Measurements from ENCODE around the gene SEMA3B.

SEMA3B gene

DNA sequence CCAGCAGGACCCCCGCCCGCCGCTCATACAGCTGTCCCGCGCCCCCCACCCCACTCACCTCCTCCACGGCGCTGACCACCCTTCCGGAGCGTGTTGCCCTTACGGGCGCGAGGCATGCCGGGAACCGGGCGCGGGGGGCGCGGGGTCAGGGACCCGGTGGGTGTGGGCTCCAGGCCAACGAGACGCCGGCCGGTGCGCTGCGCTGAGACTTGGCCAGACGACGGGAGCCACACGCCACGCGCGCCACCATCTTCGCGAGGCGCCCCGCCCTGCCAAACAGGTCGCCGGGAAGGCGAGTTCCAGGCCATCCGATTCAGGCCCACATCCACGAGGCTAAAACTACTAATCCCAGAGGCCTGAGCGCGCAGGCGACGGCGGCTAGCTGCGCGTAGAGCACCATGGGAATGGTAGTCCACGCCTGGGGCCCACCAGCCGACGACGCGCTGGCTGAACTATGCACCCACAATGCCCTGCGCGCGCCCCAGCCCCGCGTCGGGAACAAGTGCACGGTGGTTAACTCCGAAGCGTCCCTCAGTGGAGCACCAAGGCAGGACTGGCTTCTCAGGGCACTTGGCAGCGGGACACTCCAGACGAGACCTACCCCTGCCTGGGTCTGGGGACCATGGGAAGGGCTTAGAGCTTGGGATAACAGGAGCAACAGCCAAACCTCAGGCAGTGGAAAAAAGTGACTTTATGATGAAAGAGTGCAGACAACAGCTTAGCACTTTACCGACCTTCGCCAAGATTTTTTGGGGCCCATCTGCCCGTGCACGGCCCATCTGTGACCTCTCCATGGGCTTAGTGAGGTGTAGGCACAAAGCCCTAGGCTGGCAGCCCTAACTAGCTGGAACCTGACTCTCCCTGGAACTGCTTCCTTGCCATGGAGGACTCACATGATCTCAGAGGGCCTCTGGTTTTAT is 23.5 kb downstream of the SEMA3B start, which contains the start of gene IFRD2:
Gene IFRD2 (minus strand): TSS at position 271 of the 920 bp plus-strand sequence. CDS start 155 bp downstream, at position 116.
- DNase-seq (ENCODE audit: low read depth), result peak; percentile 98
- H3K4me3 ChIP-seq (replicated peaks; ENCODE audit: low read depth, low read length), result peak within 1 kb of the TSS; percentile 70
- TF ChIP-seq, protein P1, sequence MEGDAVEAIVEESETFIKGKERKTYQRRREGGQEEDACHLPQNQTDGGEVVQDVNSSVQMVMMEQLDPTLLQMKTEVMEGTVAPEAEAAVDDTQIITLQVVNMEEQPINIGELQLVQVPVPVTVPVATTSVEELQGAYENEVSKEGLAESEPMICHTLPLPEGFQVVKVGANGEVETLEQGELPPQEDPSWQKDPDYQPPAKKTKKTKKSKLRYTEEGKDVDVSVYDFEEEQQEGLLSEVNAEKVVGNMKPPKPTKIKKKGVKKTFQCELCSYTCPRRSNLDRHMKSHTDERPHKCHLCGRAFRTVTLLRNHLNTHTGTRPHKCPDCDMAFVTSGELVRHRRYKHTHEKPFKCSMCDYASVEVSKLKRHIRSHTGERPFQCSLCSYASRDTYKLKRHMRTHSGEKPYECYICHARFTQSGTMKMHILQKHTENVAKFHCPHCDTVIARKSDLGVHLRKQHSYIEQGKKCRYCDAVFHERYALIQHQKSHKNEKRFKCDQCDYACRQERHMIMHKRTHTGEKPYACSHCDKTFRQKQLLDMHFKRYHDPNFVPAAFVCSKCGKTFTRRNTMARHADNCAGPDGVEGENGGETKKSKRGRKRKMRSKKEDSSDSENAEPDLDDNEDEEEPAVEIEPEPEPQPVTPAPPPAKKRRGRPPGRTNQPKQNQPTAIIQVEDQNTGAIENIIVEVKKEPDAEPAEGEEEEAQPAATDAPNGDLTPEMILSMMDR (IDR thresholded peaks at IDR 0.05; ENCODE audit: low read length, missing control alignments), result no peak

DNA sequence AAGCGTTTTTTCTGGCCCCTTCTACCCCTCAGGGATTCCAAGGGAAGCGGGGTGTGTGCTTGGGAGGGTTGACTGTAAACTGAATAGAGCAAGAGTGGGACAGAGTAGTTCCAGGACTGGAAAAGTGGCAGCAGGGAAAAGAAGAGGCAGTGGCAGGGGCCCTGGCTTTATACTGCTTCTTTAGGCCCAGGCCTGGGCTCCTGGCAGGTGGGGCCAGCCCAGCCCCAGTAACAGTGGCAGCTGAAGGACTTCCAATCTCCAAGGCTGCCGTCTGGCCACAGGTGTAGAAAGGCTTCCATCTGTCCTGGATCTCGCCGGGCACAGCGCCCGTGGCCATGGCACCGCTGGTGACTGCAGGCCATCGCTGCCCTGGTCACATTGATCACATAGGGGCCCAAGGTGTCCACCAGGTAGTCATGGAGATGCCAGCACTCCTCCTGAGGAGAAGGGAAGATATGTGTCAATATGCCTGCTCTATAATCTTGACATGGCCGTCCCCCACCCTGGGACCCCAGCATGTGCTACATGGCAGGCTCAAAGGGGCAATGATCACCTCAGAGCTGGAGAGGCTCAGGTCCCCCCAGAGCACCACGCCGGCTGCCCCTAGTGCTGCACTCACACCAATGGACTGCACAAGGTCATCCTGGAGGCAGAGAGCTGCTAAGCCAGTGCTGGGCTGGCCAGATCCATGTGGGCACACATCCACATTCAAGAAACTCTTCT is 24.3 kb downstream of the SEMA3B start:
- H3K4me3 ChIP-seq (replicated peaks; ENCODE audit: low read depth, low read length), result no peak overlapping the region
- TF ChIP-seq, protein P1 (IDR thresholded peaks at IDR 0.05; ENCODE audit: low read length, missing control alignments), result no peak
- no peak for DNase-seq (ENCODE audit: low read depth)

DNA sequence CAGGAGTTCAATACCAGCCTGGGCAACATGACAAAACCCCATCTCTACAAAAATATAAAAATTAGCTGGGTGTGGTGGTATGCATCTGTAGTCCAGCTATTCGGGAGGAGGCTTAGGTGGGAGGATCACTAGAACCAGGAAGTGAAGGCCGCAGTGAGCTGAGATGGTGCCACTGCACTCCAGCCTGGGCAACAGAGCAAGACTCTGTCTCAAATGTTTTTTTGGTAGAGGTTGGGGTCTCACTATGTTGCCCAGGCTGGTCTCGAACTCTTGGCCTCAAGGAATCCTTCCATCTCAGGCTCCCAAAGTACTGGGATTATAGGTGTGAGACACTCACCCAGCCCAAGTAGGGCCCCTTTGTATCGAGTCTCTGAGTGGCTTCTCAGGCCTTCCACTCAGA is 25.1 kb downstream of the SEMA3B start:
- H3K4me3 ChIP-seq (replicated peaks; ENCODE audit: low read depth, low read length), result no peak overlapping the region
- TF ChIP-seq, protein P1 (IDR thresholded peaks at IDR 0.05; ENCODE audit: low read length, missing control alignments), result no peak
- no peak for DNase-seq (ENCODE audit: low read depth)

DNA sequence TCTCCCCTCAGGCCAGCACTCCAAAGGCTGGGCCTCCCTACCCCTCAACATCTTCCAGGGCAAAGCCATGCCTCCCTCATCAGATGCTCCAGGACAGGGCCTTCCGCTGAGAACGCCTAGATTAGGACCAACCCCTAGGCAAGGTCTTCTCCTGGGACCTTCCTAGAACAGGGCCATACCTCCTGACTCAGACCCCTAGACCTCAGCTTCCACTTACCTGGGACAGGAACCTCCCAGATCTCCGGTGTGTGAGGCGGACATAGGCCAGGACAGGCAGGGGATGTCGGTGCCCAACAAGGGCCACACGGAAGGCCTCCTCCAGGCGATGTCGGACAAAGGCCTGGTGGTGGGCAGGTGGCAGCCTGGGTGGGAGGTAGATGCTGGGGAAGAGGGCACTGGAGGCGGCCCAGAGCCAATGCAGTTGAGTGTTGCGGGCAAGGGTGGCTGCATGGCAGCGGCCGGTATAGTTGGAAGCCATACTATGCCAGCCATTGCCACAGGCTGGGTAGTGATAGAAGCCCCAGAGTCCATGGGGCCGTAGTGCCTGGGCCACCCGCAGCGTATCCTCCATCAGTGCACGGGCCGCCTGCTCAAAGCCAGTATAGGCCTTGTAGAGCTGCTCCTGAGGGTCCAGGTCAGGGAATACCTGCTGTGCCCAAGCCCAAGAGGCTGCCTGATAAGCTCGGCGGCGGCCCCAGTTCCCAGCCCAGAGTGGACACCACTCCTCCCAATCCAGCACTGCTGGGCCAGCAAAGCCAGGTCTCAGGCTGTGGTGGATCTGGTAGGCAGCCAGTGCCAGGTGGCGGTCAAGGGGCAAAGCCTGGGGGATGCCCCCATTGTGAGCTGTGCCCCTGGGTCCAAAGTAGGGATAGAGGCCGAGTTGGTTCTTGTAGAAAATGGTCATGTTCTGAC is 25.8 kb downstream of the SEMA3B start:
- DNase-seq (ENCODE audit: low read depth), result no peak
- H3K4me3 ChIP-seq (replicated peaks; ENCODE audit: low read depth, low read length), result no peak overlapping the region
- TF ChIP-seq, protein P1 (IDR thresholded peaks at IDR 0.05; ENCODE audit: low read length, missing control alignments), result no peak

DNA sequence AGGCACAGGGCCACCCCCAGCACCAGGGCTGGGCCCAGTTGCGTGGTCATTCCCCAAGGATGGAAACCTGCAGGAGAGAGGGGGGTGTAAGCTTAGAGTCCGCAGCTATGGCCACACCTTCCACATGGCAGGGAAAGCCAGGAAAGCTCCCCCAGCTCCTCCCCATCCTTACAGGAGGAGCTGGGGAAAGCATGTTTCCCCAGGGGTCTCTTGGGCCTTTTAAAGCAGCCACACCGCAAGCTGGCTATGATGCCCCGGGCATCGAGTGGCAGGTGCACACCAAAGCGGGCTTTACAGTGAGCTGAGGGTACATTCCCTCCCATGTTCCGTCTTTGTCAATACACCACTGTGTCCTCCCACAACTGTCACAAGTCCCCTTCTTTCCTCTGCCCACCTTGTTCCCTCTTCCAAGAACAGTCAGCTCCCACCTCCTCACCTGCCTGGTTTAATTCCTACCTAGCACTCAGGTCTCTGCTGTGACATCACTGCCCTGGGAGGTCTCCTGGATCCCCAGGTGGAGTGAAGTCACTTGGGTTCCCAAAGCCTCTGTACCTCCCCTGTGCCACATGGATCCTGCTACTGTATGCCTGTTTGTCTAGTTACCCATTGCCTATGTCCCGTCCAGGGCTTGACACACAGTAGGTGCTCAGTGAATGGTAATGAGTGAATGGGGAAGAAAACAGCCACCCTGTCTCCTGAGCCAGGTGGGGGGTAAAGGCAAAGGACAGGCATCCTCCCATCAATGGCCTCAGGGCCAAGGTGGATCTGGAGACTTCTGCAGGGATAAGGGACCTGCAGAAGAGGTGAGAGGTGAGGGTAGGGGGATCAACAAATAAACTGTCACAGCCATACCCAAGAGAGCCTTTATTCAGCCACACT is 26.8 kb downstream of the SEMA3B start:
- no peak overlapping the region for H3K4me3 ChIP-seq (replicated peaks; ENCODE audit: low read depth, low read length)
- DNase-seq (ENCODE audit: low read depth), result no peak
- TF ChIP-seq, protein P1 (IDR thresholded peaks at IDR 0.05; ENCODE audit: low read length, missing control alignments), result no peak
